Activated naive CD4-positive, alpha-beta T cell (primary cell): Measurements from ENCODE around the gene SERPINA5.
"Not testable (repeated sequence)": the region's sequence is repeated elsewhere in the genome, so short reads cannot be mapped to it uniquely, and the experiment has no call there.

Experiments used
- DNase-seq, 4 experiments: peaks; one replicate each; lab custom pipeline; 2025; lab: John Stamatoyannopoulos, UW

Gene SERPINA5

DNA sequence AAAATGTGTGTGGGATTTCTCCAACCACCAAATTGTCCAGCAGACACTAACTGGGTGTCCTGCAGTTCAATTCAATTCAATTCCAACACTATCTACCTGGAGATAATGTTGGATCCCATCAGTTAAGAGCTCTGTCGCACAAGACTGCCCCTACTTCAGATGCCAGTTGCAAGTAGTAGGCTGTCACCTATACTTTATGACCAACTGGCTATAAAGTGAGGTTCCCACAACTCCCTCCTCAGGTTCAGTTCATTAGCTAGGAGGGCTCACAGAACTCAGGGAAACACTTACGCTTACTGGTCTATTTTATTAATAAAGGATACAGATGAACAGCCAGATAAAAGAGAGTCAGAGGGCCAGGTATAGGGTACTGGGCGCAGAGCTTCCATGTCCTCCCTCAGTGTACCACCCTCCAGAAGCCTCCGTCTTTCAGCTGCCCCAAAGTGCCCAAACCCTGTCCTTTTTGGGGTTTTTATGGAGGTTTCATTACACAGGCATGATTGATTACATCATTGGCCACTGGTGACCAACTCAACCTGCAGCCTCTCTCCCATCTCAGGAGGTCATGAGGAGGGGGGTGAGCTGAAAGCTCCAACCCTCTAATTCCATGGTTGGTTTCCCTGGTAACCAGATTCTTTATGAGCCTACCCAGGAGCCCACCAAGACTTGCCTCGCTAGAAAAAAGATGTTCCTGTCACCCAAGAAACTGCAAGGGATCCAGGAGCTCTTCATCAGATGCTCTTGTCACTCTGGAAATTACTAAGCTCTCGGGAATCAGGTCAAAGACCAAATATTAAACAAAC, 7.5 kb upstream of the SERPINA5 start:
- no peak for DNase-seq

DNA sequence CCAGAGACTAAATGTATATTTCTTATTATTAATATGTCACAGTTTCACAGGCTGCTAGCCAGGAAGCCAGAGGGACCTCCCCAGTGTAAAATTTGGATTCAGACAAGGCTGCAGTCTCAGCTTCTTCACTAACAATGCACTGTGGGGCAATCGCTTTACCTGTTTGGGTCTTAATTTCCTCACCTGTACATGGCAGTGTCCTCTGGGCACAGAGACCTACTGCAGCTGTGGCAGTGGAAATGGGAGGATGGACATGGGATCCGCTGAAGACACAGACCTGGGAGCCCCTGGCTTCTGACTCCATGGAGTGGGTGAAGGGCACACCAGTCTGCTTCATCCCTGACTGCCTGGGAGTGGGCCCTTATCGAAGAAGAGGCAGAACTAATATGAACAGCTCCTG, 6.9 kb upstream of the SERPINA5 start:
- no peak for DNase-seq

DNA sequence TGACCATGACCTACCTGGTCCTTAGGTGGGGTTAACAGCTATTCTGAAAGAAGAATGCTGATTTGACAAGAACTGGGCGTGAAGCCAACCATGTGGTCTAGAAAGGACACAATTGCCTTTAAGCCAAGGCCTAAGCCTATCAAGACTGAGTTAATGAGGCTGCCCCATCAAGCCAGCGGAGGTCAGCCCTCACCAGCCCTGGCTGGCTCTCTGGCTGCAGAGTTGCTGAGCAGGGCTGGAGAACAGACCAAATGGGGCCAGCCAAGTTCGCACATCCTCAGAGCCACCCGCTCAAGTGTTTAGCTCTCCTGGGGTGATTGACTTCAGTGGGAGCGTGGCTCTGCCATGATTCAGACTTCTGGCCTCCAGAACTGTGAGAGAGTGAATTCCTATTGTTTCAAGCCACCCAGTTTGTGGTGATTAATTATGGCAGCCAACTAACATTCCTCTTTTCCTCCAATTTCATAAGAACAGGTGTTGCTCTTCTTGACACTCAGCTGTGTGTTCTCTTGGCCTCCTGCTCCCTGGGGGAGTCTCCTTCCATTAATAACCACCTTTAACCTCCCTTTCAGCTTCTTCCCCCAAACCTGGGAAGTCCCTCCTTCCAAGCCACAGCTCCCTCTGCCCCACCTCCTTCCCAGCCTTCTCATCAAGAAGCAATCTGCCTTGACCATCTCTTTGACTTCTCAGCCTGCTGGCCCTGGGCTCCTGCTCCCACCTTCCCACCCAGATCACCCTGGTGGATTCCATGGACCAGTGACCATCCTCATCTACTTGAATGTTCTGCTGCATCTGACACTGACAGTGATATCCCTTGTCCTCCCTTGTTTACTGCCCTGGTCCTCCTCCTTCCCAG, 5.3 kb upstream of the SERPINA5 start:
- no peak for DNase-seq

DNA sequence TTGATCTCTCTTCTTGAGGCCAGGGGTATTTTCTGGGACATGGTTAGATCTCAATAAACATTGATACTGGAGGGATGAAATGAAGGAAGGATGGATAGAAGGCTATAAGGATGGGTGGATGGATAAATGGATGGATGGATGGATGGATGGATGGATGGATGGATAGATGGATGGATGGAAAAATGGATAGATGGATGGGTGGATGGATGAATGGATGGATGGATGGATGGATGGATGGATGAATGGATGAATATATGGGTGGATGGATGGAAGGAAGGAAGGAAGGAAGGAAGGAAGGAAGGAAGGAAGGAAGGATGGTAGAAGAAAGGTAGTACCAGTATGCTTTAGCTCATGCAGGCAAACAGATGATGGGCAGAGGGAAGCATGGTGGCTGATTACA, 3.8 kb upstream of the SERPINA5 start:
- not testable (repeated sequence) for DNase-seq

DNA sequence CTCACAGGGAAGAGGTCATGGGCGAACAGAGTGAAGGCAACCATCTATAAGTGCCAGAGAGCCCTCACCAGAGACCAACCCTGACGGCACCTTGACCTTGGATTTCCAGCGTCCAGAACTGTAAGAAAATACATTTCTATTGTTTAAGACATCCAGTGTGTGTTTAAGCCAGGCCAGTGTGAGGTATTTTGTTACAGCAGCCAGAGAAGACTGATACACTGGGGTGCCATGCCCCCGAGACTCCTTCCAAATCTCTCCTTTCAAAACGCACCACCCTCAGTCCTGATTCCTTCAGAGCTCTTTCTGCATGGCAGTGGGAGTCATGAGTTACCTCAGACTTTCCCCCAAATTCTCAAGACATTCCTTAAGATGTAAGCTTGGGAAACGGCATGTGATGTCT, 2.5 kb upstream of the SERPINA5 start:
- DNase-seq: no peak

DNA sequence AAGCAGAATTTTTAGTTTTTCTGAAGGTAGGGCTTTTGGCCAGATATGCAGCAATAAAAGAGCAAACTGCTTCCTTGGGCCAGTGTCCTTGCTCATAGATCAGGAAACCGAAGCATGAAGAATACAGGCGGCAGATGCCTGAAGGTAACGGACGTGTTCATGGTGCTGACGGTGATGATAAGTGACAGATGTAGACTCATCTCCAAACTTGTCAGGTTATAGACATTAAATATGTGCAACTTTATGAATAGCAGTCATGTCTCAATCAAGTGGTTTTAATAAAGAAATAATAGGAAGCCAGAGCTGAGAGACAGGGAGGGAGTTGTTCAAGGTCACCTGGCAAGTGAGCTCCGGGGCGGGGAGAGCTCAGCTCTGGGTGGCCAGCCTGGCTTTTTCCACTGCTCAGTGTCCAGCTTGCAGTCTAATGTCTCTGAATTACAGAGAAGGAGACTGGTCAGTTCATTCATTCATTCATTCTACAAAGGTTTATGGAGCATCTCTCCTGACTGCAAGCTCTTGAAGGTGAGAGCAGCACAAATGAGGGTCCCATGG, 1.0 kb downstream of the SERPINA5 start:
- no peak for DNase-seq

DNA sequence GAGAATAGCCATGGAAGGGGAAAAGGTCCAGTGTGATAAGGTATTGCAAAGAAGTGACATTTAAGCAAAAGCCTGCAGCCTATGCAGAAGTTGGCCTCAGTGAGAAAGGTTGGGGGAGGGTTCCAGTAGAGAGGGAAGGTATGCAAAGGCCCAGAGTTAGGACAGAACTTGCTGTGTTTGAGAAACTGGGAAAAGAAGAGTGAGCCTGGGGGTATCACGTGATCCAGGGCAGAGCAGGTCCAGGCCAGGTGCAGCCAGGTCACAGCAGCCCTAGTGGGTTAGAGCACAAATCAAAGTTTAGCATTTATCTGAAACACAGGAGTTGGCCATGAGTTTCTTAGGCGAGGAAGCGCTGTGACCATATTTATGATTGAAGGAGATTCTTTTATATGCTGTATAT, 1.6 kb downstream of the SERPINA5 start:
- no peak for DNase-seq

DNA sequence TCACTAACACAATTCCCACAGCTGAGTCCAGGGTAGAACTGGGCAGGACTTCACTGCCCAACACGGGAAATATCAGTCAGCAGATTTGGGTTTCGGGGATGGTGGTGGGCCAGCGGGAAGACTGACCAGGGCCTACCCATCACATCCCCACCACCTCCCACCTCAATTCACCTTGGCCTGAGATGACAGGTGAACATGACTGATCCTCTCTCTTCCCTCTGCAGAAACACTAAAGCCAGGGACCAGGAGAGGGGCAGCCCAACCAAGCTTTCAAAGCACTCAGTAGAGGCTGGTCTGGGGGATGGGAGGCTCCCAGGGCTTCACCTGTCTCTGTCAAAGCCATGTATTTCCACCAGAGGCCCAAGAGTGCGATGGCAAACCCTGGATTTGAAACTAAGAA, 2.3 kb downstream of the SERPINA5 start:
- DNase-seq: no peak

DNA sequence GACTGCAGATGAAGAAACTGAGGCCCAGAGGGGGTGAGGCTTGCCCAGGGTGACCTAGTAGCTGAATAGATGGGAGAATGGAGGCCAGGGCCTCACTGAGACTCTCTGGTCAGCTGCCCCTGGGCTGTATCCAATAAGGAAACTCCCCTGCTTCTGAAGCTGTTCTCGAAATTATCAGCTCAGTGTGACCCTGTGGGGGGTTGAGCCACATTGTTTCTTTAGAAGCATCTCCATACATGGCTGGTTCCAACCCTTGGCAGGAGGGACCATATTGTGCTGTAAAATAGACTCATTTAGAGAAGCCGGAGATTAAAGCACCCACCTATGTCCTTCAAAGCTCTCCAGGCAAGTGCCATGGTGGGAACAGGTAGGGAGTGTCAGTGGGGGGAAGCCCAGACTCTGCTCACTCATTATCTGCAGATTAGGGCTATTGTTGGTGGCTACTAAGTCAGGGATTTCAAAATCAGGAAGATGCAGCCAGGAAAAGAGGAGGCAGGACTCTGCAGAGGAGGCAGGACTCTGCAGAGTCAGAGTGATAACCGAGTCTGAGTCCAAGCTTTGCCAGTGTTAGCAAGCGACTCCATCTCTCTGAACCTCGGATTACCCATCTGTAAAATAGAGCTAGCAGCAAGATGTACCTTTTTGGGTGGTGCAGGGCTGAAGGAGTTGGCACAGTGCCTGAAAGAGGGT, 3.5 kb downstream of the SERPINA5 start:
- DNase-seq: no peak

DNA sequence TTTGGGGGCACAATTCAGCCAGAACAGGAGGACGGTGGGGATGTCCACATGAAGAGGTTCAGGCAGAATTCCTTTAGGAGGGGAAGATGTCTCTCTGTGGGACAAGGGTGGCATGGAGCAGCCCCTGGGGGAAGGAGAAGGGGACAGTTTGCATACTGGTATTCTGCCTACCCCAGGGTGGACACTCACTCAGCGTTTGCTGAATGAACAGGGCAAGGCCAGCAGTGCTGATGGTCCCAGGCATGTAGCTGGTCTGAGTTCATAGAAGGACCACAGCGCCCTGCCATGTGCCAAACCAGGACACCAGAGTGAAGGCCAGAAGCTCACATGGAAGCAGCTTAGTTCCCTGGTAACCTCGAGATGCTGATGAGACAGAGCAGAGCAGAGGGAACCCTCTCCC, 5.4 kb downstream of the SERPINA5 start:
- DNase-seq: no peak

DNA sequence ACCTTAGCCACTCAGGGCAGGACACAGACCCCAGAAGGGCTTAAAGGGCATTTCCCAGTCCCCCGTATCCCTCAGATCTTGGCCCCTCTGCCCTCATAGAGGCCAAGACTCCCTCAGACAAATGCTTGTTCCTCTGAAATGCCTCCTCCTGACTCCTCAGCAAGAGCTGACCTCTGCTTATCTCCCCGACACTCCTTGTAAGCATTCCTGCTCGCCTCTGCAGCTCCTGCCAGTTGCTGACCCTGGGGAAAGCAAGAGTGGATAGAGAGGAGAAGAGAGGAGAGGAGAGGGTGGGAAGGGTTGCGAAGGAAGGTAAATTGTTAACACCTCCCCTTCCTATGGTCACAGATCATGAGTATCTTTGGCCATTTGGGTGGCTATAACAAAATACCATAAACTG, 7.1 kb downstream of the SERPINA5 start:
- DNase-seq: no peak

DNA sequence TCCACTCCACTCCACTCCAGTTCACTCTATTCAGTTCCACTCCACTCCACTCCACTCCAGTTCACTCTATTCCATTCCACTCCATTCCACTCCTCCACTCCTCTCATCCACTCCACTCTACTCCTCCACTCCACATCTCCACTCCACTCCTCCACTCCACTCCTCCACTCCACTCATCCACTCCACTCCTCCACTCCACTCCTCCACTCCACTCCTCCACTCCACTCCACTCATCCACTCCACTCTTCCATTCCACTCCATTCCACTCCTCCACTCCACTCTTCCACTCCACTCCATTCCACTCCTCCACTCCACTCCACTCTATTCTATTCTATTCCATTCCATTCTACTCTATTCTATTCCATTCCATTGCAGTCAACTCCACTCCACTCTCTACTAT, 9.8 kb downstream of the SERPINA5 start:
- no peak for DNase-seq

DNA sequence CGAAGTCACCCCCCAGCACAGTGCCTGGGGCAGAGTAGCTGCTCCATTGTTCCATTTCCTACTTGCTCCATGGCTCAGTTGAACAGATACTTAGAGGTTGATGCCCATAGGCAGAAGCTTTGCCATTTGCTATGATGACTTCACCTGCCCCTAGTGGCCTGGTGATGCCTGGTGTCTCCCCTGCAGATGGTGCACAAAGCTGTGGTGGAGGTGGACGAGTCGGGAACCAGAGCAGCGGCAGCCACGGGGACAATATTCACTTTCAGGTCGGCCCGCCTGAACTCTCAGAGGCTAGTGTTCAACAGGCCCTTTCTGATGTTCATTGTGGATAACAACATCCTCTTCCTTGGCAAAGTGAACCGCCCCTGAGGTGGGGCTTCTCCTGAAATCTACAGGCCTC, 10.6 kb downstream of the SERPINA5 start:
- no peak for DNase-seq

DNA sequence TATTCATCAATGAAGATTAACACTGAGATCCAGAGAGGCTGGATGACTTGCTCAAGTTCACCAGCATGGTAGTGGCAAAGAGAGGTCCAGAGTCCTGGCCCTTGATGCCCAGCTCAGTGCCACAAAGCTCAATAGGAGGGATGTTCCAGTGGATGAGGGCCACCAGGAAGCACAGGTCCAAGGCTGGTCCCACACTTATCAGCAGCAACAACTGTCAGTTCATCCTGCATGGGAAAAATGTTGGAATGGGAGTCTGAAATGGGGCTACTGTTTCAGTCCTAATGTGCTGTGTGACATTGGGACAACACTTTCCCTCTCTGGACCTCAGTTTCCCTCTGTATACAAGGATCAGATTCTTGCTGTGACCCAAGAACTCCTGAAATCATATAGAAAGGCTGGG, 11.2 kb downstream of the SERPINA5 start:
- DNase-seq: no peak

DNA sequence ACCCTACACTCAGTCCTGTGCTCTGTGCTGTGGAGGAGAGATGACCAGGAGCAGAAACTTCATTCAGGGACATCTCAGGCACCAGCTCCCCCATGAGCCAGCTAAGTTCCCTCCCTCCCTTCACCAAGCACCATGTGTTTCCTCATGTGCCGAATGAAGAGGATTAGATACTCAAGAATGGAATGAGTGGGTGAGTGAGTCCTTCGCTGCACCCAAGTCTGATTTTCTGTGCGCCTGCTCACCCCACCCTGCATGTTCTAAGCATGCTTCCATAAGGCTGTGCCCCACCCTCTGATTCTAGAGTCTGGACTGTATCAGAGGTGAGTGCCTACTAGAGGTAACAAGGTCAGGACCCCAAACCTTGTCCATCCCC, 12.1 kb downstream of the SERPINA5 start:
- no peak for DNase-seq

DNA sequence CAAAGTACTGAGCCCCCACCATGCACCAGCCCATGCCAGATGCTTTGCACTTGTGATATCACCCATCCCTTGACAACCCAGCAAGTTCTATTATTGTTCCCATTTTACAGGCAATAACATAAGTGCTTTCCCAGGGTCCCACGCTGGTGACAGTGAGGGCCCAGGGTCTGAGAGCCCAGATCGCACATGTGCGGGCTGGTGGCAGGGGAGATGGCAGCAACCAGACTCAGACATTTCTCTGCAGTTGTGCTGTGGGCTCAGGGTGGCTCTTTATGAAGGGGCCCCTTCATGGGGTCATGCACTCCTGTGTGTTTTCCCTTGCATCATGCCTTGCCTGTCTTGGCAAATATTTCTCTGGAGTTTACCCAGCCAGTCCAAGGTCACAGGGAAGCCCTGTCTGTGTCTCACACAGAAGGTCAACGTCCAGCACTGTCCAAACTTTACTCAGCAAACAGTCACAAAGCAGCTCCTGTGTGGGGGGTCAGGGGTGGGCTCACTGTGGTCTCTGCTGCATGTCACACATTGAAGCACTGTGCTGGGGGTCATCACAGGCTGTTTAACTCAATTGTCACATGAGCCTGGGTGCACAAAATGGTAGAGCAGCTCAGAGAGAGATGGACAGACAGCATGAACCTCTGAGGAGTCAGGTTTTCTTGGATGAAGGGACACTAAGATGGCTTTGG, 12.7 kb downstream of the SERPINA5 start:
- no peak for DNase-seq

DNA sequence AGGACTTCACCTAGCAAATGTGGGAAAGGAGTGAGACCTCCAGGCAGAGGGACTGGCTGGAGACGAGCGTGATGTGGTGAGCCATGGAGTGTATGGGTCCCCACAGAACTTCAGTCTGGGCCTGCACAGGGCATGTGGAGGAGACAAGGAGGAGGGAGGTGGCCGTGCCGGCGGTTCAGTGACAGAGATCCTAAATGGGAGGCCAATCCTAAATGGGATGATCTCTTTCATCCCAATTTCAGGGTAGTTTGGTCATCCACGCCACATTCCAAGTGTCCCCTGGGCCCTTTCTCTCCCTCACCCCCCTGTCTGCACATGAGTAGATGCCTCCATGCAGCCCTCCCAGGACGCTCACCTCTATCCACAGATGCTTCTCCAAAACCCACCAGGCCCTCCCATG, 13.2 kb downstream of the SERPINA5 start:
- DNase-seq: no peak

DNA sequence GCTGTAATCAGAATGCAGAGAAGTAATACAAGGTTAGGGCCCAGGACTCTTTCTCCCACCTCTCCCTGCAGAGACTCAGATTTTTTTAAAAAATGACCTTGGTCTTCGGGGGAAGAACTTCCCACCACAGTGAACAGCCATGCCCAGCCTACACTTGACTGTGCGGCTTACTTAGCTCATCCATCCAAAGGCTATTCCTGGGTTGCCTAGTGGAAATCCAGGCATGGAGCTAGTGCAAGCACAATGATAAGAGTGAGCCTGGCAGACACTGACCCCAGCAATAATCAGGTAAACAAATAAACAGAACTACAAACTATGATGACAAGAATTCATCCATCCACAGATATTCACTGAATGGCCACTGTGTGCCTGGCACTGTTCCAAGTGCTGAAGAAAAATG, 14.7 kb downstream of the SERPINA5 start:
- DNase-seq: no peak

DNA sequence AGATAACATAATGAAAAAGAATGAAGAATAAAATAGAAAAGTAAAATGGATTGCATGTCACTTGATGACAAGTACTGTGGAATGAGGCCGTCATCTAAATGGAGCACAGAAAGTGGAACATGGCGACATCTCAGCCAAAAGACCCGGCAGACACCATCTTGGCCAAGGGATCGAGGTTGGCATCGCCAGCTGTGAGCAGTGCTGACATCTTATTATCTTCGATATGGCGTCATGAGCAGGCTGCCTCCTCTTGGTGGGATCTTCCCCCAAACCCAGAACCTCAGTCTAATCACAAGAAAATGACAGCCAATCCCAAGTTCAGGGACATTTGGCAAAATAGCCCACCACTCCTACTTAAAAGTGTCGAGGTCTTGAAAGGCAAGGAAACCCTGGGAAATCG, 15.1 kb downstream of the SERPINA5 start:
- DNase-seq: no peak

DNA sequence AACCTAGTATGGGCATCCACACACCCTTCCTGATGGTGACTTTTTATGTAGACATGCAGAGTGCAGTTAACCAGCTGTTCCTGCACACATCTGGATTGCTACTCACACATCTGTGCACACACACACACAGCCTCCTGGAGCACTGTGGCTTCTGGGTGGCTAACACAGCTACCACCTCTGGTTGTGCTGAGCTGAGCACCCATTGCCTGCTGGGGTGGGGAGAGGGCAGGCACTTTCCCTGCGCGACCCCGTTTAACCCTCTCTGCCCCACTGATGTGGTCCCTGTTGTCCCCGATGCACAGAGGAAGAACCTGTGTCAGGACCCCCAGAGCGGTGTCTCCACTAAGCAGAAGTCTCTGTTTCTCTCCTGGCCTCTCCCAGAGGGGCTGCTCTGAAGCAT, 16.6 kb downstream of the SERPINA5 start:
- DNase-seq: no peak

DNA sequence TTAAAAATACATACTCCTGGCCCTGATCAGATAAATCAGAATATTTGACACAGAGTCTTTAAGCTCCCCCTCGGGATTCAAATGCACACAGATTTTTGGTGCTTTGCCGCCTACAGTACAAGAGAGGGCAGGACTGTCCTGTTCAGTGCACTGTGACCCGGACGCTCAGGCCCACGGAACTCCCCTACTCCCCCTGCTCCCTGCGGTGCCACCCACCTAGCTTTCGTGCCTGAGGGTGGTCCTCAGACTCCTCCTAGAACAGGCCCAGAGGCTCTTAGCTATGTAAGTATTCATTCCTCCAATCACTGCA, 17.2 kb downstream of the SERPINA5 start:
- no peak for DNase-seq
